CD4-positive, alpha-beta T cell treated with Interleukin-6 at 100 ng/mL for 8 hours (primary cell): Measurements from ENCODE around the gene GDF9.
A peak's percentile ranks its signal among the peaks of the same experiment; 100 is the strongest.

Experiments
- DNase-seq: peaks from one replicate; pipeline ENCODE4 v3.0.0-alpha.2; 2020; ENCODE audit warnings: mixed read lengths, low spot score

GDF9 gene, protein sequence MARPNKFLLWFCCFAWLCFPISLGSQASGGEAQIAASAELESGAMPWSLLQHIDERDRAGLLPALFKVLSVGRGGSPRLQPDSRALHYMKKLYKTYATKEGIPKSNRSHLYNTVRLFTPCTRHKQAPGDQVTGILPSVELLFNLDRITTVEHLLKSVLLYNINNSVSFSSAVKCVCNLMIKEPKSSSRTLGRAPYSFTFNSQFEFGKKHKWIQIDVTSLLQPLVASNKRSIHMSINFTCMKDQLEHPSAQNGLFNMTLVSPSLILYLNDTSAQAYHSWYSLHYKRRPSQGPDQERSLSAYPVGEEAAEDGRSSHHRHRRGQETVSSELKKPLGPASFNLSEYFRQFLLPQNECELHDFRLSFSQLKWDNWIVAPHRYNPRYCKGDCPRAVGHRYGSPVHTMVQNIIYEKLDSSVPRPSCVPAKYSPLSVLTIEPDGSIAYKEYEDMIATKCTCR

DNA sequence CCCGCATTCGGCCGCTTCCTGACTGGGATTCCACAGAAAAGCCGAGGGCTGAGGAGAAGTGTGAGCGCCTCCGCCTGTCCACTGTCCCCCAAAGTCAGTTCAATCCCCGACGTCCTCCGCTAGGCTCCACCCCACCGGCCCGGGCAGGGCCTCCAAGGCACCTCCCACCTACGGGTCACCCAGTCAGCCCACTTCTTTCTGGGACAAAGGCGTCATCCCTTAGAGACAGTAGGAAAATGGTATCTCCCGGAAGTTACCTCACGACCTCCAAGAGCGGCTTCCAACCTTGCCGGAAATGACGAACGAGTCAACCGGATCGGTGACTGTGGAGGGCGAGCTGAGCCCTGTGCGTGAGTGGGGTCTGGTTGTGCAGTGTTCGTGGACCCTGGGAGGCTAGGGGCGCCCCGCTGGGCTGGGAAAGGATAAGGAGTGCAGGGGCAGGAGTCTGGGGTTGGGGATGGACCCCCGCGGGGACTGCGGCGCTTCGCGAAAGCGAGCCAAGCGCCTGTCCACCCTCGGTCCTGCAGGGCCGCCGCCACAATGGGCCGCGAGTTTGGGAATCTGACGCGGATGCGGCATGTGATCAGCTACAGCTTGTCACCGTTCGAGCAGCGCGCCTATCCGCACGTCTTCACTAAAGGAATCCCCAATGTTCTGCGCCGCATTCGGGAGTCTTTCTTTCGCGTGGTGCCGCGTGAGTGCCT is at the start of gene GDF9, which contains the start of gene UQCRQ:
Gene GDF9, minus strand, starts transcription at position 128 of the 704 bp plus-strand sequence. CDS start 1,936 bp downstream, outside the sequence.
Gene UQCRQ, plus strand, starts transcription at position 301 of the 704 bp plus-strand sequence. Its CDS starts 240 bp downstream, at position 541.
- peak; percentile 96 for DNase-seq

DNA sequence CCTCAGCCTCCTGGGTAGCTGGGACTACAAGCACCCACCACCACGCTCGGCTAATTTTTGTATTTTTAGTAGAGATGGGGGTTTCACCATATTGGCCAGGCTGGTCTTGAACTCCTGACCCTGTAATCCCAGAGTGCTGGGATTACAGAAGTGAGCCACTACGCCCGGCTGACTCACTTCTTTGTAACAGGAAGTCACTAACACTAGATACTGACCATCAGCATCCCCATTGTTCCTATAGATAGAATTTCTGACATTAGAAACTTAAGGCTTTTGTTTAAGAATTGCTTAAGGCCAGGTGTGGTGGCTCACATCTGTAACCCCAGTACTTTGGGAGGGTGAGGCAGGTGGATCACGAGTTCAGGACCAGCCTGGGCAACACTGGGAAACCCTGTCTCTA is 49.4 kb upstream of the GDF9 start:
- DNase-seq = no peak

DNA sequence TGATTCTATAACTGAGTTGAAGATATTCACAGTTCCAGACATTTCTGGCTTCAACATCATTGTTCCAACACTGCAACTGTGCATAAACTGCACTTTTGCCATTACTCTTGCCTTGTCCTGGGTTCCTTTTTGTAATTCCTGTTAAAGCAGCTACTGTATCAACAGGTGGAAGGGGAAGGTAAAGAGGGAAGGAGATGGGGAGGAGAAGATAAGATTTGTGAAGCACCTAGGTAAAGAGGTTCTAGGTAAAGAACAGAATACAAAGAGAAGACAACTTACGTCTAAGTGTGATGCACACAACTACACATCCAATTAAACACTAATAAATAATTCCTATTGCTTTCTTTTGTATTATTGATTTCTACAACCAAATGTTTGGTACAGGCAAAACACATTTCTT is 43.4 kb upstream of the GDF9 start:
- DNase-seq = no peak

DNA sequence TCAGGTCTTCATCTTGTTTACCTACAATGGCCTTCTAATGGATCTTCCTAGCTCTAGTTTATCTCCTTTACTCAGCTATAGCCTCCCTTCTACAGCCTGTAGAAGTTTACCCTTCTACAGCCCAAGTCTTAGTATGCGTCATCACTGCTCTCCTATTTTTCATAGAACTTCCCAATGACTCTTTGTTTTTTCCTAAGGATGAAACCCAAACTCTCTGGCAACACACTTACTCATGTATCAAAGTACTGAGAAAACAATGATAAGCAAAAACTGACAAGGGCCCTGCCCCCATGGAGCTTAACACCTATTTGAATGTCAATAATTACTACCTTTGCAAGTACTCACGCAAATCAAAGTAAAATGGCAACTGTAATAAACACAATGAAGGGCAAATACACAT is 40.9 kb upstream of the GDF9 start:
- no peak for DNase-seq

DNA sequence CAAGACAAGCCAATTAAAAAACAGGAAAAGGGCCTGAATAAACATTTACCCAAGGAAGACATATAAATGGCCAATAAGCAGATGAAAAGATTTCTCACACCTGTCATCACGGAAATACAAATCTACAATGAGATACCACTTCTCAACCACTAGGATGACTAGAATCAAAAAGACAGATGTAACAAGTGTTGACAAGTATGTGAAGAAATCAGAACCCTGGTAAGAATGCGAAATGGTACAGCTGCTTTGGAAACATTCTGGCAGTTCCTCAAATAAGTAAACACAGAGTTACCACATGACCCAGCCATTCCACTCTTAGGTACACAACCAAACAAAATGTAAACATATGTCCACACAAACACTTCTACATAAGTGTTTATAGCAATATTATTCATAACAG is 39.7 kb upstream of the GDF9 start:
- no peak for DNase-seq

DNA sequence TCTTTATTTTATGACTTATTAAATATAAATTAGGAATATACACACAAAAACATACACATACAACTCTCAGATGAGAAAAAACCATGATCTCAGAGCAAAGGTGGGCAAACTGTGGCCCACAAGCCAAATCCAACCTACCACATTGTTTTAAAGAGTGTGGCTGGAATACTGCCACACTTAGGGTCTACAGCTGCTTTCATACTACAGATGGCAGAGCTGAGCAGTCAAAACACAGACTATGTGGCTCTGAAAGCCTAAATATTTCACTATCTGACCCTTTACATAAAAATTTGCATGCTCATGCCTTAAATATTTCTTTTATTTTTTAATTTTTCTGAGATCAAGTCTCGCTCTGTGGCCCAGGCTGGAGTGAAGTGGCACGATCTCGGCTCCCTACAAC is 35.5 kb upstream of the GDF9 start:
- DNase-seq = no peak

DNA sequence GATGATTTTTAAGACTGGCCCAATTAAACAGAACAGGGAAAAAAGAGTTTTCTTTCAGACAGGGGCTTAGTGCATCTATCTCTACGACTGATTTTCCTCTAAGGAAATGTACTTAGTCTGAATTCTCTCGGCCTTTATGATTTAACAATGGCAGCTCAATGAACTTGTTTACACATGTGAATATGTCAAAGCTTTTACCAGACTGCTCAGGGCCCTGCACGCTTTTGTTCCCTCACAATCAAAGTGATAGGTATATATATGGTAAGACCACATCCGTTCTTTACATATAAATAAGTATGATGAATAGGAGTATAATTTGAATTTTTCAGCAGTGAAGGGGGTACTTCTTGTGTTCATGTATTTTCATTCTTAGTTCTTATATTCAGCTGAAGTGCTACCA is 34.8 kb upstream of the GDF9 start:
- no peak for DNase-seq

DNA sequence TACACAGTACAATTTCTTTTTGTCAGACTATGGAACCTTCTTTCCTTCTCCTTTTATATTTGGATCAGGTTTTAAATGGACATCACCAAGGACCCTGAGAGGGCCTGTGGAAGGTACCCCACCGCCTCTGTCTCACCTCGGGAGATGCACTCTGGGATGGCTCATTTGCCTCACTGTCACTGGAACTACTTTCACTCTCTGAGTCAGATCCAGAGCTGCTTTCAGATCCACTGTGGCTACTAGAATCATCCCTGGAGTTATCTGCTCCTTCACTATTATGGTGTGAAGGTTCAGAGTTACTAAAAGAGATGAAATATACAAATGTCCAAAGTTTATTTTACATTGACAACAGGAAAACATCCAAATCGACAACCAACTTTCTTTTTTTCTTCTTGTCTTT is 31.8 kb upstream of the GDF9 start:
- DNase-seq = no peak

DNA sequence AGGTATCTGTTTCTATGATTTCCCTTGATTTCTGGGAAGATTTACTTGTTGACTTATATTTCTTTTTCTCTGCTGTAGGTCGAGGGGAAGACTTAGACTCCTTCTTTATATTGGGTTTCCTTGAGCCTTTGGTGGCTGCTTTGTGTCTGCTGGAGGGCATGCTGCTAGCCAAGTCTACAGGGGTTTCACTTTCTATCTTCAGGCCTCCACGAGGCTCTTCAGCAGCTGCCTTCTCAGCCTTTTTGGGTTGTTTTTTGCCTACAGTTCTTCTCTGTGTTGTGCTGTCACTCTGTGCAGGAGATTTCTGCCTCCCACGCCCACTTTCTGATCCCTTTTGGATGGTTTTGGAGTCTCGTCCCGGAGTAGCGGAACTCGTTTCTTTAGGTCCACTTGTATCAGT is 30.4 kb upstream of the GDF9 start:
- DNase-seq = no peak

DNA sequence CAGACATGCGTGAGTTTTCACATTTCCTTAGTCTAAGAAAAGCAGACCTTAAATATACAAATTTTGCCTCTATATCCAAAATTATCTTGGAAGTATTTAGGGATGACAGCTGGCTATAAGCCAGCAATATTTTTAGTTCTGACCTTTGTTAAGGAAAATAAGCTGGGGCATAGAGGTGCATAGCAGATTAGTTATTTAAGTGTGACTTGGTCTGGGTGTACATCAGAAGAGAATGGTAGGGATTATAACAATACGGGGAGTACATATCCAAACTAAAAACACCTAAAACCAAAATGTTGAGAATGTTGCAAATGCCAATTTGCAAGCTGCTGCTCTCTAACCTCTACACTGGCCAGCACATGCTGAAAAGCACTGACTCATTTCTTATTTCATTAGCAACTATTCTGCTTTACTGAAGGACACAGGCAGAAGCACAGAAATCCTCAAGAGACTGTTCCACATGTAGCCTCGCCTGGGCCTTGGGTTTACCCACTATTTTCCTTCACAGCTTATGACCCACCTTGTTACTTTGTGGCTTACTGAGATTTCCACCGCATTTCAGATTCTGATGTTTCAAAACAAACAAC is 29.5 kb upstream of the GDF9 start:
- no peak for DNase-seq

DNA sequence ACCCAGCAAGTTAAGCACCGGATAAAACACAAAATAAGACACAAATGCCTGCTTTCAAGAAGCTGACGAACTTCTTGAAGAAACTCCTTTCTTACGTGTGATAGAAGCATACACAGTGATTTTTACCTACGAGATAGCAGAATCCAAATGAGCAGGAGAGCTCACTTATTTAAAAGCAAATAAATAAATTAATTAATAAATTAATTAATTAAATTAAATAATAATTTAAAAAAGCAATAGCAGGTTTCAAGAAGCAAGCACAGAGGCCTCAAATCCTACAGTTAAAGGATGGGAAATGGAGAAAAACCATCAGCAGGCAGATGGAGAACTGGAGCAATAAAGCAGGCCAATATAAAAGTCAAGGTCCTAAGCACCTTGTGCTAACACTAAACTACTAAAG is 24.5 kb upstream of the GDF9 start:
- no peak for DNase-seq

DNA sequence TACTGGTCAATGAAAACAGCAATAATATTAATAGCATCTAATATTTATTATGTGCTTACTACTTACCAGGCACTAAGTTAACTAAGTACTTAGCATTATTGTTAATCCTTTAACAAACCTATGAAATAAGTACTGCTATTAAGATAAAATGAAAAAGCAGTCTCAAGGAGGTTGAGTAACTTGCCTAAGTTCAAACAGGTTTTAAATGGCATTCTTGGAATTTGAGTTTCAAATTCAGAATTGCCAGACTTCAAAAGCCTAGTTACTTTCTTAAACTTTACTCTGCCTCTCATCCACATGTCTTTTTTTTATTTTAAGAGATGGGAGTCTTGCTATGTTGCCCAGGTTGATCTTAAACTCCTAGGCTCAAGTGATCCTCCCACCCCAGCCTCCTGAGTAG is 23.2 kb upstream of the GDF9 start:
- DNase-seq = no peak

DNA sequence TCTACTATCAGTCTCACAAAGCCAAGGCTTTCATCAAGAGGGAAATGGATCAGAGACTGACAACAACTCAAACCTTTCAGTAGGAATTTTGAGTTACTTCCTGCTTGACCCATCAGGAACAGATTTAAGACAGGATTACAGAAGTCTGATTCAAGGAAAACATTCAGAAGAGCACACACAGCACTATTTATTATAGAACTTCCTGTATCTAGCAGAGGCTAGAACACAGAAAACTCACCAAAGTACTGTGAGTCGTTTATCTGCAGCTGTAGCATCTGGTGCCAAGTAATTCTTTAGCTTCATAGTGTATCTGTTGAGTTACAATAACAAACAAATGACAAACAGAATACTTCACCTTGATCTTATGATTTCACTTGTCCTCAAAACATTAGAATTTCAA is 21.0 kb upstream of the GDF9 start:
- no peak for DNase-seq

DNA sequence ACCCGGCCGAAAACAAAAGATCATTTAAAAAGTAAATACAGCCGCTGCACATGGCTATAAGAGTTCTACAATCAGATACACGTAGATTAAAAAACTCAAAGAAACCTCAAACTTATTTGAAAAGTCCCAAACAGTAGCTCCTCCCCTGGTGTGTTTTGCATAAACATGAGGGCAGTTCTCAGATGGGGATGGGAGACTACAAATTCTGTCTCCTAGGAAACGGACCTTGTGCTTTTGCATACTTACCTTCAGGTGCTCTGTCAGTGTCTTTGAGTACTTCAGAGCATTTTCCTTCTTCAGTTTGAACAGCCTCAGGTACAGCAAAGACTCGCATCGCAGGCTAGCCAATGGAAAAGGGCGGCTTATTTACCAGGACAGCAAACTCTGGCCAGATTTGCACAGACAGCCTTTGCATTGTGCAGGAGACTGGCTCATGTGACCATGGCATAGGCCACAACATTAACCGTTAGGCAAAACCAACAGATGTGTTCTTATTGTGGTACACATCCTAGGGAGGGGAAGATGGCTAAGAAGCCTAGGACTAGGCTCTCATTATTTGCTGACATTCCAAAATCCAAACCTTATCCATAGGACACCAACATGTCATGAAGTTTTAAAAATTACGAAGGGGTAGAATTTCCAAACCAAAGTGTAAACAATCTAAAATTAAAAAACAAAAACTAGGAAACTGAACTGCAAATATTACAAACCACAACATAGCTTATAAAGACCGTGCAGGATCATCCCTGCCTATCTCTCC is 20.0 kb upstream of the GDF9 start:
- DNase-seq = no peak

DNA sequence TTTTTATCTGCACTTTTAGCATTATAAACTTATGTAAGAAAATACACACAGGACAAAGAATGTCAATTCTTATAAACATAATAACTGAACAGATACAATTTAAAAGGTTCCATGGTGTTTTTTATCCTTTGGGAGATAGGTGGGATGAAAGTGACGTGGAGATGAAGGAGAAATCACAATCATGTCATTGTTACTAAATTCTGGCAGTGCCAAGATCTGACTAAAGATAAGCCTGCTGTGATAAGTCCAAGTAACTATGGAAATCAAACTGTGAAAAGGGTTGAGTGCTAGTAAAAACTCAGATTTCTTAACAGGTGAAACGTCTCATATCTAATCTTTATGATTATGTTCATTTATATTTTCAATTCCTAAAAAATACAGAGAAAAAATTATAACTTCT is 18.3 kb upstream of the GDF9 start:
- DNase-seq = no peak

DNA sequence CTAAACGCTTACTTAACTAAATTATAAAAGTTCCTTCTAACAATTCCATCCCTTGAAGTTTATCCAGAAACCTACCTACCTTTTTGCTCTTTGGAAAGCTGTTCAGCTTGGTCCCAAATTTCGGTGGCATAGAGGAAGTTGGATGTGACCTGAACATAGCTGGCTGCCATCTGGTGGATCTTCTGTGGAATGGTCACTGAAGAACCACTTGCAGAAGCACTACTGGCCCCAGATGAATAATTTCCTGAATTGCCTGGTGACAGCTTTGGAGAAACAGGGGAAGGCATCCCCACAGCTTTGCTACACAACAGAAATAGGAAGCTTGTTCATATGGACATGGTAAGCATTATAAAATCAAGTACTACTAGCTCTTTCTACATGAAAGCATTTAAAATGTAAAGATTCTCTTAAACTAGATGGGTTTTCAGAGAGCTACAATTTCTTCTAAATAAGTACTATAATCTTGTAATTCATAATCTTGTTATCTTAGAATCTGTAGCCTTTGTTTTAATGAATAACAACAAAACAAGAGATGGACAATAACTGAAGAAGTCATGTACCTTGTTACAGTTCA is 17.1 kb upstream of the GDF9 start:
- peak; percentile 29 for DNase-seq

DNA sequence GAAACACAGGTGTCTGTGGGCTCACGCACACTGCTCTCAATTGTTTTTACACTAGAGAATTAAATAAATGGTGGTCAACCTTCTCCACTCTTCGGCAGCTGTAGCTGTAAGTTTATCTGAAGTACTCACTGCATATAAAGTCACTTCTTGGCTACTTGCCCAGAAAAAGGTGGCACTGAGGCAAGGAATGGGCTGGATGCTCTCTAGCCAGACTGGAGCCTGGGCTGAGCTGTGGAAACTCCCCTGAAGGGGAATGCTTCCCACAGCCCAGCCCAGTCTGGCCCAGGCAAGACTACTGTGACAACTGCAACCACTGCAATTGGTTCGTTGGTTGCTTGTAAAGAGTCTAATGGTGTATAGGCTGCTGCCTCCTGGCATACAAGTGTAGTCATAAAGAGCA is 11.7 kb upstream of the GDF9 start:
- DNase-seq = no peak

DNA sequence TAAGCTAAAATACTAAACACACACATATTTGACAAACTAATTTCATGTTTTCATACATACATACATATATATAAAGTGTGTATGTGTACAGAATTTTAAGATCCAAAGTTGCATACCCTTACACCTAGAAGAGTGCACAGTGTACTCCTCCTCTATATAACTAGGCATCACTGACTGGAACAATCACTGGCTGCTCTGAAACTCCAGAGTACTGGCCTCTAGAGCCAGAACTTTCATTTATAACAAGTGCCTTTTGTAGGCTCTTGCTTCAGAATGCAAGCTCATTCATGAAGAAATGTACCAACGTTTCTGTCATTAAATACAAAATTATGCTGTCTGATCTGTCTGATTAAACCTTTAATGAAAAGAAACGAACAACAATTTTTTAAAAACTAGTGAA is 11.2 kb upstream of the GDF9 start:
- no peak for DNase-seq

DNA sequence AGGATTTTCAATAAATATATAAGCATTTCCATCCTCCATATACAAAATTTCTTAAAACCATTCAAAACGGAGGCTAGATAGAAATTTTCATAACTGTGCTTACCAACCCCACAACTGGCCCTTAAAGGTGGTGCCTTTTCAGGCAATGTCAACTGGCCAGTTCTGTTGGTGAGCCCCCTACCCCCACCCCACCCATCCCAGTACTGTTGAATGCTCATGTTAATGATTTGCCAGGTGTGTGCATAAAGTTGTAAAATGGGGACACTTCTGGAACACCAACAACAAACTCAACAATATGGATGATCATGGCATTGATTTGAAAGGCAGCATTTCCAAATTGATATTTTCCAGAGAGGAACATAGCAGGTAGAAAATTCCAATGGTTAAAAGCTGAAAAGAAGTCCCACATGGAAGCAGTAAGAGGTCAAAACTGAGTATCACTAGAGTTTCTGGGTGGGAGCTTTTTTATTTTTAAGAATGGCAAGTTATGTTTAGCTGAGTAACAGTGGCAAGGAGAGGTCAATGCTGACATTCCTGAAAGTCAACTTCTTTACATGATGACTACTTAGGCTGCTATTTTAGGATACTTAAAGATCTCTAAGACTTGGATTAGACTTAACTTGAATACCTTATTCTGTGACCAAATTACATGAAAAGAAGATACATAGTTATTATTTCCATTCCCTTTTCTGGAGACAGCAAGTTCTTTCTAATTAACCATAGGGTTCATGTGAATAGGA is 9.9 kb upstream of the GDF9 start:
- no peak for DNase-seq

DNA sequence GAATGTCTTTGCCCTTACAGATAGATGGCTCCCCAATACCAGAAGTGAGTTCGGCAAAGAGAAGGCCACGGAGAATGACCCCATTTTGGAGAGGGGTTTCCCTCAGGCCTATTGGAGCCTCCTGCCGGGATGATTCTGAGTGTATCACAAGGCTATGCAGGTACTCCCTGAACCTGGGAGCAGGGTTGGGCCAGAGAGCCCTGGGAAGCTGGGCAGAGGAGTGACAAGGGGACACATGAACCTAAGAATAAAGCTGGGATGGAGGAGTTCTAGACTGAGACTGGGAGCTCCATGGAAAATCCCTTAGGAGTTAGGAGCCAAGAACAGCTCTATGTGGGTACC is 7.6 kb upstream of the GDF9 start:
- DNase-seq = no peak
